ENCODE data around the gene TRAK1.

Gene TRAK1

GRCh38 chr3:42068303-42069088 is 22.7 kb upstream of the TRAK1 start:
- no peak for DNase-seq (ENCODE audit: low read depth)

DNA sequence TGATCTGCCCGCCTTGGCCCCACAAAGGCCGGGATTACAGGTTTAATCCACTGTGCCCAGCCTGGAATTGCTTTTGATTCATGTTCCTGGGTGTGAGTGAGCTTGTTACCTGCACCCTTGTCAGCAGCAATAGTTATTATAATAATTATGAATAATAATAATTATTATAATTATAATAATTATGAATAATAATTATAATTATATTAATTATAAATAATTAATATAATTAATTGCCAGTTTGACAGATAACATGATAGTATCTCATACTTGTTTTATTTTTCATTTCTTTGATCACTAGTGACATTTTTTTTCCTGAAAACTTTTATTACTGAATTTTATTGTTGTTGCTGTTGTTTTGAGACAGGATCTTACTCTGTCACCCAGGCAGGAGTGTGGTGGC is 21.1 kb upstream of the TRAK1 start:
- no peak for DNase-seq (ENCODE audit: low read depth)

DNA sequence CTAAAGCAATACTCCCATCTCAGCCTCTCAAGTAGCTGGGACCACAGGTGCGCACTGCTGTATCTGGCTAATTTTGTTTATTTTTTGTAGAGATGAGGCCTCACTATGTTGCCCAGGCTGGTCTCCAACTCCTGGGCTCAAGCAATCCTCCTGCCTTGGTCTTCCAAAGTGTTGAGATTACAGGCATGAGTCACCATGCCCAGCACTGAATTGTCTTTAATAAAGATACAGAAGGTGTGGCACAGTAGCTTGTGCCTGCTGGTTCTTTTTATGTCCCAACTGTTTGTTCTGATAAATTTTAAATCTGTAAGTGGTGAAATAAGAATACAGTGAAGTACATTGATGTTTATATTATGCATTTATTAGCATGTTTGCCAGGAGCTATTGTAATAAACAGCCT is 20.6 kb upstream of the TRAK1 start:
- no peak for DNase-seq (ENCODE audit: low read depth)

DNA sequence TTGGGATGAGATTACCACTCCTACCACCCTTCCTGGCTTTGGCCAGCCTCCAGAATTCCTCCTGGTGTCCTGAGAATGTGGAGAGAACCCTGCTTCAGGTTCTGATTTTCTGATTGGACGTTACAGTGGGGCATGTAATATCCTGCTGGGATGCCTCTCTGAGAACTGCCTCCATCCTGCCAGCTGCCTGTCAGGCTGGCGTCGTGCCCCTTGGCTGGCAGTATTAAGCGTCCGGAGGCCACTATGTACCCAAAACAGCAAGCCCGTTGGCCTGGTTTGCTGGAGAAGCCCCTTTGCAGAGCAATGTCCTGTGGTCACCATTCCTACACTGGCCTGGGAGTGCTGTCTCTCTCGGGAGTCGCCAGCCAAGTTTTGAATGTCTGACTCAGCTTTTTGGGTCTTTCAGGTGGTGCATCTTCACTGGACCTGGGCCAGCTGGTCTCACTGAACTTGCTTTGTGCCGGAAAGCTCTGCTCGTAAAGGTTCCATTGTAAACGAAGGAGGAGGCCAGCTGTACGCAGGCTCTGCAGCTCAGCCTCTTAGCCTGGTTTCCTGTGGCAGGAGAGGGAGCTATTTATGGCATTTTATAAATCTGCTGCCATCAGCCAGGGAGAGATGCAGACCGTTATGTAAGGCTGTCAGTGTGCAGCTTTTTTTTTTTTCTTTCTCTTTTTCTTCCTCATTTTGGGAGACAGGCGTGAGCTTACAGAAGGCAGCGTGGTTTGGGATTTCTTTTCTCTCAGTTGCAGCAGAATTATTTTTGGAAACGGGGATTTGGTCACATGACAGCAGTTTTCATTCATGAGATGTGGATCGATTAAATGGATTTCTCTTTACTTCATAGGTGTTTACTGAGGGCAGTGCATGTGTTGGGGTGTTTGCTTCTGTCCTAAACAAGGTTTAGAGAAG is 19.0 kb upstream of the TRAK1 start:
- DNase-seq (ENCODE audit: low read depth) = no peak

- no peak for DNase-seq (ENCODE audit: low read depth)
Measured at GRCh38 chr3:42072831-42073301, 18.3 kb upstream of the TRAK1 start.

DNA sequence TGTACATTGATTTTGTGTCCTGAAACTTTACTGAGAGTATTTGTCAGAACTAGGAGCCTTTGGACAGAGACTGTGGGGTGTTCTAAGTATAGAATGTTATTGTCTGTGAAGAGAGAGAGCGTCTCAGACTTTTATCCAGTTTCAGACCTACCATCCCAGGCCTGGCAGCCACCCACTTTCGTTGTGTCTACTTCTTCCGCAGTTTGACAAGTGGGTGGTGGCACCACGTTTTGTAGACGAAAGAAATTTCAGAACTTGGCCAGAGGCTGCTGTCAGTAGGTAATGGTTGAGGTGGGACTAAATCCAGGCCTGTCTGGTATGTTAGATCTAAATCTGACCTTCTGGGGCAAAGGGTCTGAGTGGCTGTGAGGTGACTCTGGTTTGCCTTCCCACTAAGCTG is 13.4 kb upstream of the TRAK1 start:
- no peak for DNase-seq (ENCODE audit: low read depth)

DNA sequence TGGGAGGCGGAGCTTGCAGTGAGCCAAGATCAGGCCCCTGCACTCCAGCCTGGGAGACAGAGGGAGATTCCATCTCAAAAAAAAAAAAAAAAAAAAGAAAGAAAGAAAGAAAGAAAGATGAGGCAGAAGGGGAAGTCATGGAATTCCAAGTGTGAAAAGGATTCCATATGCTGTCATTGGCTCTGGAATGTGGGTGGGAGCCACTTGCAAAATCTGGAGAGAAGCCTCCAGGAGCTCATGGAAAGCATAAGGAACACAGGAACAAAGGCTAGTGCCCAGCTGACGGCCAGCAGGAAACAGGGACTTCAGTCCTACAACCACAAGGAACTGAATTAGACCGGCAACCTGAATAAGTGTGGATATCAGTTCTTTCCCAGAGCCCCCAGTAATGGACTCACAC is 12.5 kb upstream of the TRAK1 start:
- DNase-seq (ENCODE audit: low read depth) = no peak

GRCh38 chr3:42079701-42080452 is 11.3 kb upstream of the TRAK1 start:
- no peak for DNase-seq (ENCODE audit: low read depth)

GRCh38 chr3:42080453-42080872 is 10.7 kb upstream of the TRAK1 start:
- DNase-seq (ENCODE audit: low read depth) = no peak

- no peak for DNase-seq (ENCODE audit: low read depth)
Measured at GRCh38 chr3:42081838-42082473, 9.2 kb upstream of the TRAK1 start.

DNA sequence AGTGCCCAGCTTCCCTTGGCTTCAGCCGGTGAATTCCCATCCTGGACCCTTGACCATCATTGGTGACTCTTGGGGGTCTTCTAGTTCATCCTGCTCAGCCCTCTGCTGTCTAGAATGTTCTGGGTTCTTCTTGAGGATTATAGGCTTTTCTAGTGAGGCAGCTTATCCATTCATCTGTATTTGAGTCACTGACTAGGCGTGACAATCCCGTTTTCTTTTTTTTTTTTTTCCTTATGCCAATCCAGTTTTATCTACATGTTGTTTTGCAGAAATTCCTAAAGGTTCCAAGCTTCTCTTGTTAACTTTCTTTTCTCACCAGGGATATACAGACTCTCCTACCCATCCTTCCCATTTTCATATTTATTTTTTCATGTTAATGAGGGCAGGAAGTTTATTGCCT is 6.6 kb upstream of the TRAK1 start:
- DNase-seq (ENCODE audit: low read depth) = no peak

DNA sequence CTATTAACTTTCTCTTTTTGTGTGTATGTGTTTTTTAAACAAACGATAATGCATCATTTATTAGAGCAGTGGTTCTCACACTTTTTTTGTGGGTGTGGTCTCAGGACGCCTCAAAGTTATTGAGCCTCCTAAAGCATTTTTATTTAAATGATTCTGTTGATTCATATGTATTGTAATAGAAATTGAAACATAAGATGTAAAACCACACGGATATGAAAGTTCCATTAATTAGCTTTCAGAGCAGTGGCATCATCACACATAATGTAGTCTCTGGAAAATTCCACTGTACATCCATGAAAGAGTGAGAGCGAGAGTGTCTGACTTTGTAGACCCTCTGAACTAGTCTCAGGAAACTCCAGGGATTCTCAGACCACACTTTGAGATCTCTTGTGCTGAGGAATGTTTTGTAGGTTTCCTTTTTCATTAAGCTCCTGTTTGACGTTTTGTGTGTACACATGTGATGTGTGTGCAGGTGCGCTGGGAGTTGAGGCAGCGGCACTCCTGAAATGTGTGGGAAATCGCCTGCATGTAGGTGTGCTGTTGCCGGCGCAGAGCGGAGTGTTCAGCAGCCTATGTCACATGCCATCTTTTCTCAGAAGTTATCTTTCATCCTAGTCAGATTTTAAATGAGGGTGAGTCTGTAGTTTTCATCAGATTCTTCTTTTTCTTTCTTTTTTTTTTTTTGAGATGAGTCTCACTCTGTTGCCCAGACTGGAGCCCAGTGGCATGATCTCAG is 5.3 kb upstream of the TRAK1 start:
- no peak for DNase-seq (ENCODE audit: low read depth)

DNA sequence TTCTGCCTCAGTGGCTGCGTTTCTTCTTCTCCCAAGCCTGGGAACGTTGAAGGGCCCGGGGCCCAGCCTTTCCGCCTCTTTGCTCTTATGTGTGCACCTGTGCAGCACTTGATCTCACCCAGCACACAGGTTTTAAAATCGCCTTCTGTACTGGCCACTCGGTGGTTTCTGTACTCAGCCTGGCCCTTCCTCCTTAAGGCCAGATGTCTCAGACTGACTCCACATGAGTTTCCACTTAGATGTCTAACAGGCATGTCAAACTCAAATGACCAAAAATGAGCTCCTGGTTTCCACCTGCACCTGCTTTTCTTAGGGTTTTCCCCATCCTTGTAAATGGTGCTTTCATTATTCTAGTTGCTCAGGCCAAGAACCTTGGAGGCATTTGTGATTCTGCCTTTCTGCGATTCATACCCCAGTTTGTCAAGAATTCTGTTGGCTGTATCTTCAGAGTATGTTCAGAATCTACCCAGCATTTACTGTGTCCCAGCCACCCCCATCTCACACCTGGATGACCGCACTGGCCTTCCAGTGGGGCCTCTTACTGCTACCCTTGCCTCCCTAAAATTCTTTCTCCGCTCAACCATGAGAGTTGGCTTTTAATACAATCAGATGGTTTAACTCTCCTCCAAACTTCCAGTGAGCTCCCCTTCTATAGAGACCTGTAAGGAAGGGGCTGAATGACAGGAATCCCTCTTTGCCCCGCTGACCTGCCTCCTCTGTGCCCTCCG is 2.2 kb upstream of the TRAK1 start:
- no peak for DNase-seq (ENCODE audit: low read depth)

GRCh38 chr3:42092006-42092405 is 849 bp downstream of the TRAK1 start:
- DNase-seq (ENCODE audit: low read depth) = no peak

DNA sequence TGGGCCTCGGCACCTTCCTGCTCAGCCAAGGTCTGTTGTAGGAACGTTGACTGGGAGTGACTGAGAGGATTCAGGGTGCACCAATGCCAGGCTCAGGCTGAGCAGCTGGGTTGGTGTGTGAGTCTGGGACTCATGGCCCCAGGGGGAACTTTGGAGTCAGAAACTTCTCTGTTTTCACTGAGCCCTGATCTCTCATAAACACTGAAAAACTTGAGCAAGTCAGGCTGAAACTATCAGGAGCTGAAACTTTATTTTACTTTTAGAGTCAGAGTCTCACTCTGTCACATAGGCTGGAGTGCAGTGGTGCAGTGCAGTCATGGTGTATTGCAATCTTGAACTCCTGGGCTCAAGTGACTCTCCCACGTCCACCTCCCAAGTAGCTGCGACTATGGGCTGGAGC is 3.0 kb downstream of the TRAK1 start:
- DNase-seq (ENCODE audit: low read depth) = no peak

DNA sequence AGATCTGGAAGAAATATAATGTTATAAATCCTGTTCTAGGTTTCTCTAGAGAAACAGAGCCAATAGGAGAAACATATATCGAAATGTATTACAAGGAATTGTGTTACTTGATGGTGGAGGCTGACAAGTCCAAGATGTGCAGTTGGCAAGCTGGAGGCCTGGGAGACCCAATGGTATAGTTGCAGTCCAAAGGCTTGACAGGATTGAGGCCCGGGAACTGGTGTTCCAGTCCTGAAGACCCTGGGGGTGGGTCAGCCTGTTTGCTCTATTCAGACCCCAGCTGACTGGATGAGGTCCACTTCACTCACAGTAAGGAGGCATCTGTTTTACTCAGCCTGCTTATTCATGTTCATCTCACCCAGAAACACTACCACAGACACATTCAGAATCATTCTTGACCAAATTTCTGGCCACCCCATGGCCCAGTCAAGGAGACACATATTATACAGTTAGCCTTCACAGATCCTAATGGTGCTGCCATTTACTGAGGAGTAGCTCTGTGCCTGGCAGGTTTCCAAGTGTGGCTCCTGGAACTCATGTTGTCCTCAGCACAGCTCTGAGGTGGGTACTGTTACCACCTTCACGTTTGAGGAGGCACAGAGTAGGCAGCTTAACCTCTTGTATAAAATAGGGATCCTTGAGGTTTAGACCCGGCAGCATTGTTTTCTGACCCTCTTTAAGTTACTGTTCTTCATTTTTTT is 3.7 kb downstream of the TRAK1 start:
- no peak for DNase-seq (ENCODE audit: low read depth)

GRCh38 chr3:42095540-42095939 is 4.4 kb downstream of the TRAK1 start:
- no peak for DNase-seq (ENCODE audit: low read depth)

- peak; percentile 9 for DNase-seq (ENCODE audit: low read depth)
Measured at GRCh38 chr3:42096796-42097565, 5.8 kb downstream of the TRAK1 start.

DNA sequence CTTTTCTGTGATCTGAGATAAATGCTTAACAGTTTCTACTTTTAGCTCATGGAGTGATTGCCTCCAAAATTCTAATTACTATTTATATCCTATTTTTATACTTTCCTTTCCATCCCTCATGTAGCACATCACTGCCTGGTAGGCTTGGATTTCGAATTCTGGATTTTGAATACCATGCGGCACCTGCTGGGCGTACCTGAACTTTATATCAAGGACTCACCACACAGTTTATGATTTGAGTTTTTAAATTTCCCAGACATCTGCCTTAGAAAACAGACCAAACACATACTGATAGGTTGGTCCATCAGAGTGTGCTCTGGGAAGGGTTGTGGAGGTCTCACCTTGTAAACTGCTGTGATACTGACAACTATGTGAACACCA is 6.4 kb downstream of the TRAK1 start:
- DNase-seq (ENCODE audit: low read depth) = no peak
